ENCODE results near the gene PGLYRP2.

DNA sequence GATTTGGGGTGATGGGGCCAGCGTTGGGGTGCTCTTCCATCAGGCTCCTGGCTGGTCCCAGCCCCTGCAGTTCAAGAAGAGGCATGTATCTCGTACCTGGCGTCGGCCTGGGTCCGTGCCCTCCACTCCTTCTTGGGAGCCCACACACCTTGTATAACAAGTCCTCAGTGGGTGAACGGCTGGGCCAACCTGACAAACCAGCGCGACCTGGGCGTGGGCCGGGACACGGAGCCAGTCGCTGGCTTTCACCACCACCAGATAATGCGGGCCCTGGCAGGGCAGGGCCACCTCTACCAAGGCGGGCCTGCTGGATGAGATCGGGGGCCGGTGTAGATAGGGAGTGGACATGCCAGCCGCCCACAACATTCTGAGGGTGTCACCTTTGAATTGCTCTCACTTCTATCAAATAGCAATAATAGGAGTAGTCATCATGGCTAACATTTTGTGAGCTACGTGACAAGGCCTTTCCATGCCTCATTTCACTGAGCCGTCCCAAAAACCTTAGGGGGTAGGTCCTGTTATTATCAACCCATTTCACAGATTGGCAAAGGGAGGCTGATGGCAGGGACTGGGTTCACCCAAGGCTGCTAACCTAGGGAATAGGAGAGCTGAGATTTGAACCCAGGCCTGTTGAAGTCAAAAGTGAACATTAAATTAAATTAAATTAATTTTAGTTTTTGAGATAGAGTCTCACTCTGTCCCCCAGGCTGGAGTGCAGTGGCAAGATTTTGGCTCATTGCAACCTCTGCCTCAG, 32.5 kb upstream of the PGLYRP2 start:
- TF ChIP-seq, protein P1, sequence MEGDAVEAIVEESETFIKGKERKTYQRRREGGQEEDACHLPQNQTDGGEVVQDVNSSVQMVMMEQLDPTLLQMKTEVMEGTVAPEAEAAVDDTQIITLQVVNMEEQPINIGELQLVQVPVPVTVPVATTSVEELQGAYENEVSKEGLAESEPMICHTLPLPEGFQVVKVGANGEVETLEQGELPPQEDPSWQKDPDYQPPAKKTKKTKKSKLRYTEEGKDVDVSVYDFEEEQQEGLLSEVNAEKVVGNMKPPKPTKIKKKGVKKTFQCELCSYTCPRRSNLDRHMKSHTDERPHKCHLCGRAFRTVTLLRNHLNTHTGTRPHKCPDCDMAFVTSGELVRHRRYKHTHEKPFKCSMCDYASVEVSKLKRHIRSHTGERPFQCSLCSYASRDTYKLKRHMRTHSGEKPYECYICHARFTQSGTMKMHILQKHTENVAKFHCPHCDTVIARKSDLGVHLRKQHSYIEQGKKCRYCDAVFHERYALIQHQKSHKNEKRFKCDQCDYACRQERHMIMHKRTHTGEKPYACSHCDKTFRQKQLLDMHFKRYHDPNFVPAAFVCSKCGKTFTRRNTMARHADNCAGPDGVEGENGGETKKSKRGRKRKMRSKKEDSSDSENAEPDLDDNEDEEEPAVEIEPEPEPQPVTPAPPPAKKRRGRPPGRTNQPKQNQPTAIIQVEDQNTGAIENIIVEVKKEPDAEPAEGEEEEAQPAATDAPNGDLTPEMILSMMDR (IDR thresholded peaks at IDR 0.05; ENCODE audit: low read depth, low read length) = no peak
- no peak for TF ChIP-seq EZH2phosphoT487 (IDR thresholded peaks at IDR 0.05; ENCODE audit: low read depth)

All from OCI-LY3 (cell line).